ENCODE results near the gene ARNT2.

Gene ARNT2

DNA sequence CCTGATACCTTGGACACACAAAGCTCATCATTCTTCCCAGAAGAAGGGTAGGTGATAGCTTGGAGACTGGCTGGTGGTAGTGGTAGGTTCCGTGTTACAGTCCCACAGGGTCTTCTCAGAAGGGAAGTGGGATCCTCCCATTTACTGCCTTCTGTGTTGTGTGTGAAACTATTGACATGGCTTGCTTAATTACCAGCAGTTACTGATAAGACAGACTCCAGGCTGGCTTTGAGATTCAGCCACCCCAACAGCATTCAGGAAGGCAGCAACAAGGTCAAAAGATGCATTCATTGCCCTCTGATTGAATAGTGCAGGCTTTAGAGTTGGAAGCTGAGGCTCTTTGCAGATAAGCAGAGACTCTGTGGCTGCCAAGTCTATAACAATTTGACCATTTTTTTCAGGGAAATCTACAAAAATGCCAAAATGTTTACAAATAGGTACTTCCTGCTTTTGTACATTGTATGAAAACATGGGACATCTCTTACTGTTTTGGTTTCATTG lies 7.7 kb downstream of the ARNT2 start:
- H3K27ac Mint-ChIP-seq = no peak overlapping the region
- peaks cover 12% of the 10 kb centered on the region for H3K4me1 Mint-ChIP-seq
- no peak overlapping the region for H3K4me3 Mint-ChIP-seq
- no peaks in the 10 kb centered on the region for H3K27me3 Mint-ChIP-seq (ENCODE audit: low read depth, poor library complexity)
- no peaks in the 10 kb centered on the region for H3K9me3 Mint-ChIP-seq
- TF ChIP-seq, protein P1, sequence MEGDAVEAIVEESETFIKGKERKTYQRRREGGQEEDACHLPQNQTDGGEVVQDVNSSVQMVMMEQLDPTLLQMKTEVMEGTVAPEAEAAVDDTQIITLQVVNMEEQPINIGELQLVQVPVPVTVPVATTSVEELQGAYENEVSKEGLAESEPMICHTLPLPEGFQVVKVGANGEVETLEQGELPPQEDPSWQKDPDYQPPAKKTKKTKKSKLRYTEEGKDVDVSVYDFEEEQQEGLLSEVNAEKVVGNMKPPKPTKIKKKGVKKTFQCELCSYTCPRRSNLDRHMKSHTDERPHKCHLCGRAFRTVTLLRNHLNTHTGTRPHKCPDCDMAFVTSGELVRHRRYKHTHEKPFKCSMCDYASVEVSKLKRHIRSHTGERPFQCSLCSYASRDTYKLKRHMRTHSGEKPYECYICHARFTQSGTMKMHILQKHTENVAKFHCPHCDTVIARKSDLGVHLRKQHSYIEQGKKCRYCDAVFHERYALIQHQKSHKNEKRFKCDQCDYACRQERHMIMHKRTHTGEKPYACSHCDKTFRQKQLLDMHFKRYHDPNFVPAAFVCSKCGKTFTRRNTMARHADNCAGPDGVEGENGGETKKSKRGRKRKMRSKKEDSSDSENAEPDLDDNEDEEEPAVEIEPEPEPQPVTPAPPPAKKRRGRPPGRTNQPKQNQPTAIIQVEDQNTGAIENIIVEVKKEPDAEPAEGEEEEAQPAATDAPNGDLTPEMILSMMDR (IDR thresholded peaks at IDR 0.05) = no peak
- H3K36me3 Mint-ChIP-seq (ENCODE audit: low read depth) = peaks cover 17% of the 10 kb centered on the region
- DNase-seq = no peak

DNA sequence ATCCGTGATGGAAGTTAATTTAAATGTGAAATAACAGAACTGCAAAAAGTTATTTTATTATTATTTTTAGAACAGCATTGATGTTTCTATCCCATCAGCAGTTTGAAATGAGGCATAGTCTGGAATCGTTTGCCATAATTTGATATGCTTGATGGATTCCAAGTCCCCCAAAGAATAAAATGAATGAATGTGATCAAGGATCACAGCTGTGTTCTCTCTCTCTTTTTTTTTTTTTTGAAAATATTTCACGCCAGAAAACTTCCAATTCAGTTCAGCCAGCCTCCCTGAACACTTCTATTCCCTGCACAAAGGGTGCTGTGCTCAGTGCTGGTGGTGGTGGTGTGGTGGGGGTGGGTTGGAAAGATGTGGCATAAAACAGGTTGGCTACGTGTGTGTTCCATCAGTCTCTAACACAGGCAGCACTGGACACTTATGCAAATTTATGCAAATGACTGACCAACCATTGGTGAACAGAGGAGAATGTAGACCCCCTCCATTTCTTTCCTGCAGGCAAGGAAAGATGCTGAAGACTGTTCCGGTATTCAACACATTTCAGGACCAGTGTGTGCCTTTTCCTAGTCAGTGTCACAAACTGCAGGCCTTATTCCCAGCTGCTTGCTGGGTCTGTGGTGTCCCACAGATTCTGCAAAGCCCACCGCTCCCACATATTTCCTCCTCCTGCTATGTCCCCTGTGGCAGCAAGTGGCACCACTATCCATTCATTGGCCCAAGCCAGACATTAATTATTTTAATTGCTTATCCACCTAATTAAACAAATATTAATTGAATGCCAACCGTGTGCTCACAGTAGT lies 10.6 kb downstream of the ARNT2 start:
- TF ChIP-seq, protein P1 (IDR thresholded peaks at IDR 0.05) = no peak
- H3K36me3 Mint-ChIP-seq (ENCODE audit: low read depth) = peaks cover 8% of the 10 kb centered on the region
- no peak overlapping the region for H3K27ac Mint-ChIP-seq
- no peaks in the 10 kb centered on the region for H3K9me3 Mint-ChIP-seq
- no peaks in the 10 kb centered on the region for H3K27me3 Mint-ChIP-seq (ENCODE audit: low read depth, poor library complexity)
- H3K4me1 Mint-ChIP-seq = peaks cover 5% of the 10 kb centered on the region
- H3K4me3 Mint-ChIP-seq = no peak overlapping the region
- no peak for DNase-seq

DNA sequence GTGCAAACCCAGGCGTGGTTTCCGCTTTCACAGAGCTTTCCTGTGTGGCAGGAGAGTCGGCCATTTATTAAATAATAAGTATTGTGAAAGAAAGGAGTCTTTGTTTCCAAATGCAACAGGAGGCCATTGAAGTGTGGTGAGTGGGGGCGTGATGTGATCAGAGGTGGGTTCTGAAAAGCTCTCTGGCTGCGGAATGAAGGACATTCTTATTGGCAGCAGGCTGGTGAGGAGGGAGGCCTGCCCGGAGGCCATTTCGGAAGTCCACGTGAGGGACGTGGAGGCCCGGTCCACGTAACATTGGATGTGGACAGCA lies 11.1 kb downstream of the ARNT2 start:
- DNase-seq = no peak
- Mint-ChIP-seq H3K4me3 (no peak overlapping the region), H3K27ac (no peak overlapping the region), H3K4me1 (peaks cover 5% of the 10 kb centered on the region), H3K27me3 (ENCODE audit: low read depth, poor library complexity) (no peaks in the 10 kb centered on the region), H3K36me3 (ENCODE audit: low read depth) (peaks cover 6% of the 10 kb centered on the region), H3K9me3 (no peaks in the 10 kb centered on the region)
- TF ChIP-seq, protein P1 (IDR thresholded peaks at IDR 0.05) = no peak

DNA sequence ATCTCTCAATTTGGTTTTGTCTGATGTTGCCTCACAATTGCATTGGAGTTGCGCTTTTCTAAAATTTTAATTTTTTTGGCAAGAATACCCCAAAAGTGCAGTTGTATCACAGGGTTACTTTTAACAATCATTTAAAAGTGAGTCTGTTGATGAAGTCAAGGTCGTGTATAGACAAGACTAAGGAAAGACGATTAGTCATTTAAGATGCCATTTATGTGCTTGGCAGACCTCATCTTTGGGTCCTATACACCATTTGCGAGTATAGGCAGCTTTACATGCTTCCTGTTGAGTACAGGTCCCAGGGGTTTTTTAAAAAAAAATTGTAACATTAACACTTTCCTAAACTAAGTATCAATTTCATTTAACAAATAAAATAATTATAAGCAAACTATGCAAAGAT lies 12.5 kb downstream of the ARNT2 start:
- no peaks in the 10 kb centered on the region for H3K27me3 Mint-ChIP-seq (ENCODE audit: low read depth, poor library complexity)
- TF ChIP-seq, protein P1 (IDR thresholded peaks at IDR 0.05) = no peak
- no peaks in the 10 kb centered on the region for H3K4me1 Mint-ChIP-seq
- peaks cover 4% of the 10 kb centered on the region for H3K9me3 Mint-ChIP-seq
- no peak overlapping the region for H3K27ac Mint-ChIP-seq
- H3K36me3 Mint-ChIP-seq (ENCODE audit: low read depth) = no peaks in the 10 kb centered on the region
- no peak for DNase-seq
- H3K4me3 Mint-ChIP-seq = no peak overlapping the region

DNA sequence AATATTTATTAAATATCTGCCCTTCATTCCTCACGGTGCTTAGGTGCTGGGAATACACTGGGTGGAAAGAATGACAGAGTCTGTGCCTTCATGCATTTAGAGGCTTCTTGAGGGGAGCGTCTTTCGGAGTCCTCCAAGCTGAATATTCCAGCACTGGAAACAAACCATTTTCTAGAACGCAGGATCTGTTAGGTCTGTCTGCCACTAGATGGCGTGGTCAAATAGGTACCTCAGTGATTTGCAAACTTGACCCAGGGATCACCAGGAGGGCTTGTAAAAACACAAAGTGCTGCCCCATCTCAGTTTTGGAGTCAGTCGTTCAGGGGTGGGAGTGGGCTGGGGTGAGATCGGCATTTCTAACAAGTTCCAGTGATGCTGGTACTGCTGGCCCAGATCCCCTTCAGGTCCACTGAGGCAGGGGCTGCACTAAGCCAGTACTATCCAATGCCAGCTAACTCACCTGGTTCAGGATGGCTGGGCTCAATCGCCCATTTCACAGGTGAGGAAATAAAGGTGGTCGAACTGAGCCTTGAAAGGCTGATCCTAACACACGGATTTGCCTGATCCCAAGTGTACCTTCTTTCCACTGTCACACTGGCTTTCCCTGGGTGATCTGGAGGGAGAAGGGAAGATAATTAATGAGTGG lies 14.8 kb downstream of the ARNT2 start:
- TF ChIP-seq, protein P1 (IDR thresholded peaks at IDR 0.05) = peak; percentile 50
- DNase-seq = peak; percentile 26
- Mint-ChIP-seq H3K27me3 (ENCODE audit: low read depth, poor library complexity) (no peaks in the 10 kb centered on the region), H3K4me3 (no peak overlapping the region), H3K9me3 (peaks cover 7% of the 10 kb centered on the region), H3K36me3 (ENCODE audit: low read depth) (no peaks in the 10 kb centered on the region), H3K27ac (no peak overlapping the region), H3K4me1 (no peaks in the 10 kb centered on the region)

All from nephron progenitor cell (in vitro differentiated cells).